ENCODE results near the gene NR2C2AP.

GRCh38 chr19:19227217-19227616 lies 24.0 kb upstream of the NR2C2AP start:
- TF ChIP-seq, protein P1, sequence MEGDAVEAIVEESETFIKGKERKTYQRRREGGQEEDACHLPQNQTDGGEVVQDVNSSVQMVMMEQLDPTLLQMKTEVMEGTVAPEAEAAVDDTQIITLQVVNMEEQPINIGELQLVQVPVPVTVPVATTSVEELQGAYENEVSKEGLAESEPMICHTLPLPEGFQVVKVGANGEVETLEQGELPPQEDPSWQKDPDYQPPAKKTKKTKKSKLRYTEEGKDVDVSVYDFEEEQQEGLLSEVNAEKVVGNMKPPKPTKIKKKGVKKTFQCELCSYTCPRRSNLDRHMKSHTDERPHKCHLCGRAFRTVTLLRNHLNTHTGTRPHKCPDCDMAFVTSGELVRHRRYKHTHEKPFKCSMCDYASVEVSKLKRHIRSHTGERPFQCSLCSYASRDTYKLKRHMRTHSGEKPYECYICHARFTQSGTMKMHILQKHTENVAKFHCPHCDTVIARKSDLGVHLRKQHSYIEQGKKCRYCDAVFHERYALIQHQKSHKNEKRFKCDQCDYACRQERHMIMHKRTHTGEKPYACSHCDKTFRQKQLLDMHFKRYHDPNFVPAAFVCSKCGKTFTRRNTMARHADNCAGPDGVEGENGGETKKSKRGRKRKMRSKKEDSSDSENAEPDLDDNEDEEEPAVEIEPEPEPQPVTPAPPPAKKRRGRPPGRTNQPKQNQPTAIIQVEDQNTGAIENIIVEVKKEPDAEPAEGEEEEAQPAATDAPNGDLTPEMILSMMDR (IDR thresholded peaks at IDR 0.05; ENCODE audit: low read length): no peak
- TF ChIP-seq EZH2 (optimal IDR thresholded peaks at IDR 0.05; ENCODE audit: low read depth, low read length) (no peak), EZH2phosphoT487 (IDR thresholded peaks at IDR 0.05; ENCODE audit: low read length) (no peak)

All from MM.1S (cell line).